Esophagus muscularis mucosa (tissue), 3 donors: ENCODE measurements around the gene NPIPB6.
"Not testable (repeated sequence)": the region's sequence is repeated elsewhere in the genome, so short reads cannot be mapped to it uniquely, and the experiment has no call there.

ENCODE experiments used
- CTCF ChIP-seq, 3 experiments: fragments of 200-600 bp in 2 of 3; fragments of 450-650 bp in 1 of 3; sonication (generic) in 2 of 3; IDR thresholded peaks; one replicate each; pipeline ENCODE4 v1.5.1; 2017 to 2019; ENCODE audit warnings: antibody characterized with exemption in 3 of 3, mild to moderate bottlenecking in 2 of 3, moderate library complexity in 1 of 3
- POLR2A ChIP-seq: fragments of 450-650 bp; IDR thresholded peaks from one replicate; pipeline ENCODE4 v1.6.1; 2017; ENCODE audit warnings: antibody characterized with exemption, moderate library complexity, mild to moderate bottlenecking, low read depth
- POLR2AphosphoS5 ChIP-seq, 2 donors: sonication (generic); formaldehyde crosslinking; IDR thresholded peaks; one replicate each; pipeline ENCODE4 v1.6.1; 2017; ENCODE audit warnings: antibody characterized with exemption in 2 of 2

DNA sequence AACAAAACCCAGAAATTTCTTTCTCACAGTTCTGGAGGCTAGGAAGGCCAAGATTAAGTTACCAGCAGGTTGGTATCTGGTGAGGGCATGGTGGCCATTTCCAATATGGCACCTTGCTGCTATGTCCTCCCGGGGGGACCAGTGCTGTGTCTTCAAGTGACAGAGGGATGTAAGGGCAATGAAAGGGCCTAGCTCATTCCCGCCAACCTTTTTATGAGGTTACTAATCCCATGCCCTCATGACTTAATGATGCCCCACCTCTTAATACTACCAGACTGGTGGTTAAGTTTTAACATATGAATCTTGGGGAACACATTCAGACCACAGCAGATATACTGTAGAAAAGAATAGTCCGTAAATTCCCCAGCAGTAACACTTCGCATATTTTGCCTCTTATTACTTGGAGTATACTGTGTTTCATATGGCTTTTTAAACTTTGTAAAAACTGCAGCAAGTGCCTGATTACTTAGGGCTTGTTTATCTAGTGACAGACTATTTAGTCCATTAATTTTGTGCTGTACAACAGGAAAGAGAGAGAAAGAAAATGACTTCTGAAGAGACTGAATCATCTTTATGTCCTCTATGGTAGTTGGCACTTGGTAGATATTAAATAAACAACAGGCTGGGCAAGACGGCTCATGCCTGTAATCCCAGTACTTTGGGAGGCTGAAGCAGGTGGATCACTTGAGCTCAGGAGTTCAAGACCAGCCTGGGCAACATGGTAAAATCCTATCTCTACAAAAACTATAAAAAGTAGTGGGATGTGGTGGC, 26.2 kb downstream of the NPIPB6 start:
- not testable (repeated sequence) for TF ChIP-seq POLR2A; CTCF (IDR thresholded peaks at IDR 0.05); POLR2AphosphoS5 (IDR thresholded peaks at IDR 0.05)
